ENCODE results near the gene SLC19A2.

DNA sequence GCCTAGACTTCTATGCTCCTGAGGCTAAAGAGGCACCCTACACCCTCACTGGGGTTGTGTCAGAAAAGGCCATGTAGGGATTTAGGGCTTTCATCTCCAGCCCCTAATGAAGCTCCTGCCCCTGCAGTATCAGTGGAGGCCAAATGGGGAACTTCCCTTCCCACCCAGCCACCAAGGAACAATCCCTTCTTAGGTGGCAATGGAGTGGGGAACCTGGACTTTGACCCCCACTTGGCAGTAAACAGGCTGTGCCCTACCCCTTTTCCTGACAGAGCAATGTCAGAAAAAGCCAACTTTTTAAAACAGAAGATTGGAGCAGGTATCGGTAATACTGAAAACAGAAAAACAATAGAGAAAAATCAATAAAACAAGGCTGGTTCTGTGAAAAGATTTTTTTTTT, 35.5 kb upstream of the SLC19A2 start:
- no peak for TF ChIP-seq POLR2A (IDR thresholded peaks at IDR 0.05)
- TF ChIP-seq, protein P1, sequence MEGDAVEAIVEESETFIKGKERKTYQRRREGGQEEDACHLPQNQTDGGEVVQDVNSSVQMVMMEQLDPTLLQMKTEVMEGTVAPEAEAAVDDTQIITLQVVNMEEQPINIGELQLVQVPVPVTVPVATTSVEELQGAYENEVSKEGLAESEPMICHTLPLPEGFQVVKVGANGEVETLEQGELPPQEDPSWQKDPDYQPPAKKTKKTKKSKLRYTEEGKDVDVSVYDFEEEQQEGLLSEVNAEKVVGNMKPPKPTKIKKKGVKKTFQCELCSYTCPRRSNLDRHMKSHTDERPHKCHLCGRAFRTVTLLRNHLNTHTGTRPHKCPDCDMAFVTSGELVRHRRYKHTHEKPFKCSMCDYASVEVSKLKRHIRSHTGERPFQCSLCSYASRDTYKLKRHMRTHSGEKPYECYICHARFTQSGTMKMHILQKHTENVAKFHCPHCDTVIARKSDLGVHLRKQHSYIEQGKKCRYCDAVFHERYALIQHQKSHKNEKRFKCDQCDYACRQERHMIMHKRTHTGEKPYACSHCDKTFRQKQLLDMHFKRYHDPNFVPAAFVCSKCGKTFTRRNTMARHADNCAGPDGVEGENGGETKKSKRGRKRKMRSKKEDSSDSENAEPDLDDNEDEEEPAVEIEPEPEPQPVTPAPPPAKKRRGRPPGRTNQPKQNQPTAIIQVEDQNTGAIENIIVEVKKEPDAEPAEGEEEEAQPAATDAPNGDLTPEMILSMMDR (IDR thresholded peaks at IDR 0.05), result no peak
- TF ChIP-seq POLR2AphosphoS5 (IDR thresholded peaks at IDR 0.05), result no peak
- no peak for TF ChIP-seq EP300 (IDR thresholded peaks at IDR 0.05)

Measured in stomach (tissue), 4 donors.